Measurements from ENCODE around the gene ADAMTS4. TPM values are rescaled to one million over a fixed set of nuclear protein-coding genes. Genes with fewer than 3 reads are reported as not detected.
A peak's percentile ranks its signal among the peaks of the same experiment; 100 is the strongest.

The ADAMTS4 gene
- total RNA-seq, 2 donors from 2014 or later = 2.2 to 3.1 TPM

DNA sequence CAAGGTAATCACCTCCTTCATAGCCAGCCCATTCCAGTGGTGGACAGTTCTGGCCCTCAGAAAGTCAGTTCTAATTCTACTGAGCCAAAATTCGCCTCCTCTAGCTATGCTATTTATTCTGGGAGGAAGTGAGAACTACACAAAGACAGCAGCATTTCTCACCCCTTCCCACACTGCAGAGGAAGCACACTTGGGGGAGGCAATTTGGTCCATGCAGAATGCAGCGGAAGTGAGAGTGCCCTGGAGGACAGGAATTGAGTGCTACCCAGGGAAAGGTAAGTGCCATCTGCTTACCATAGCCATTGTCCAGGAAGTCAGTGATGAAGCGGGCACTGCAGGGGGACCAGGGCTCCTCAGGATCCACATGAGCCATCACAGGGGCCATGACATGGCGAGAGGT is 3.7 kb downstream of the ADAMTS4 start:
- Mint-ChIP-seq H3K4me1 (peaks cover 11% of the 10 kb centered on the region), H3K27ac (no peak overlapping the region)

DNA sequence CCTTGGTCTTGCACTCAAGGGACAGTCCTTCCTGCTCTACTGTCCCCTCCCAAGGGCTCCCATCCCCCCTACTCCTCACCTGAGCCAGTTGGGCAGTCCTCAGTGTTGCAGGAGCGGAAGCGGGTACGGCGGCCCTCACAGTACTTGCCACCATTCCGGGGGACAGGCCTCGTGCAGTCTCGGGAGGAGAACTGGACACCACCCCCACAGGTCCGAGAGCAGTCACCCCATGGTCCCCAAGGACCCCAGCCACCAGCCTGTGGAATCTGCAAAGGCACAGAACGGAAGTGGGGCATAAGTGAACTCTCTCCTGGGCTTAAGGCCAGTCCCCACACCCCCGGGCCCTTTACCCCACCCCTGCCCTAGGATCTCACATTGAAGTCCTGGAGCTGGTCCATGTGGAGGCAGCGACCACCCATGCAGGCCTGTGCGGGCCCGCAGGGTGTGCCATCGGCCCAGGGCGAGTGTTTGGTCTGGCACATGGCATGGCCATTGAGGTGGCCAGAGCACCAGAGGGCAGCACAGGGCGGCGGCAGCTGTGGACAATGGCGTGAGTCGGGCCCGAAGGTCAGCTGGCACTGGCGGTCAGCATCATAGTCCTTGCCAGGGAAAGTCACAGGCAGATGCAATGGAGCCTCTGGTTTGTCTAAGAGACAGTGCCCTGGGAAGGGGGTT is 5.2 kb downstream of the ADAMTS4 start:
- peak overlapping the region; percentile 34 for H3K27ac Mint-ChIP-seq
- H3K36me3 Mint-ChIP-seq (ENCODE audit: low read depth) = no peaks in the 10 kb centered on the region
- H3K9me3 Mint-ChIP-seq = no peaks in the 10 kb centered on the region
- peaks cover 11% of the 10 kb centered on the region for H3K4me1 Mint-ChIP-seq
- ATAC-seq (replicated peaks) = no peak
- H3K4me3 Mint-ChIP-seq = no peak overlapping the region
- H3K27me3 Mint-ChIP-seq = no peaks in the 10 kb centered on the region

More for the DNA sequence above, 3.7 kb downstream of the ADAMTS4 start:
- Mint-ChIP-seq H3K27me3 (no peaks in the 10 kb centered on the region), H3K4me3 (no peak overlapping the region), H3K9me3 (no peaks in the 10 kb centered on the region), H3K36me3 (ENCODE audit: low read depth) (no peaks in the 10 kb centered on the region)
- ATAC-seq (replicated peaks) = no peak

DNA sequence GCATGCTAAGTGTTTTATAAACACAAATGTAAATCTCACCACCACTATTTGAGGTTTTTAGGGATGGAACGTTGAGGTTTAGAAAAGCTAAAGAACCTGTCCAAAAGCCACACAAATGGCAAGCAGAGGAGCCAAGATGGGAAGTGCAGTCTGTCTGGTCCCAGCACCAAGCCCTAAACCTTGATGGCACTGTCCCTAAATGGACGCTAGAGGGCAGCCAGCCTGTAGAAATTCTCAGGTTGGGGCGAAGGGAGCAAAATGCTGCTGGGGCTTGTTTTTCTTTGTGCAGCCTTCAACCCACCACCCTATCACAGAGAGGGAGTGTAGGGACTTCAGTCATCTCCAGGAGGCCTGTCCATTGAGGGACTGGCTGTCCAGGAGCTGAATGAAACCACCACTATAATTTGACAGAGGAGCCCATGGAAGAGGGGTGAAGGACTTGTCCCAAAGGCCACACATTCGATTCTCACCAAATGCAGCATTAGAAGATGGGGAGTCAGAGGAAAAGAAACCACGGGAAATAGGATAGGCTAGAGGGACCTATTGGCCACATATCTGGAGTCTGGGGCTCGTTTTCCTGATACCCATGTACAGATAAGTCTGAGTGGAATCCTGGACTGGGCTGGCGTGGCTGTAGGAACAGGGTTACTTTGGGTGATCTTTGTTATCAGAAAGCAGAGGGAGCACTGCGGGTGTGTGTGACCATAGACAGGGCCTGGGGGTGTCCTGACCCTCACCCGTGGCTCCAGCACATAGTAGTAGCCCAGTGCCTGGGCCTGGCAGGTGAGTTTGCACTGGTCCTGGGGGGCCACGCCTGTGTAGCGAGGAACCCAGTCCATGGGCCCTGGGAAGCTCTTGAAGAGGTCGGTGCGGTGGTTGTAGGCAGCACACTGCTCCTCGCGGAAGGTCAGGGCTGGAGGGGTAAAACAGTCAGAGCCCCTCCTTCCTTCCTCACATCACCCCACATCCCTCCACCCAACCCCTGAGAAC is 6.1 kb downstream of the ADAMTS4 start:
- peak; percentile 96 for ATAC-seq (replicated peaks)
- Mint-ChIP-seq H3K27ac (peak overlapping the region; percentile 34), H3K27me3 (no peaks in the 10 kb centered on the region), H3K36me3 (ENCODE audit: low read depth) (no peaks in the 10 kb centered on the region), H3K4me3 (no peak overlapping the region), H3K9me3 (no peaks in the 10 kb centered on the region), H3K4me1 (peaks cover 16% of the 10 kb centered on the region)

DNA sequence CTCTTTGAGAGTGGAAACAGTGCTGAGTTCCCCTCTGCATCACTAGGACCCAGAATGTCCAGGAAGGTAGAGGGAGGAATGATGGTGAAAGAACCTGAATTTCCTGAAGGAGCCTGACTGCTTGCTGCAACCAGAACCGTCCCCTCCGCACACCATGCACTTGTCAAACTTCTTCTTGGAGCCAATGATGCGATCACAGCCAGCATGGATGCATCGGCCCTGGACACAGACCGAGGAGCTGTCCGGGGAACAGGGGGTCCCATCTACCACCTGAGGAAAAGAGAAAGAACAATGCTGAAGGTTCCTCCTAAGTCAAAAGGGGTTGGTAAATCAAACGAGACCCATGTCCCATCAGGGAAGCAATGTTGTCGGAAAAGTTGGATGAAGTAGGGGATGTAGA is 6.9 kb downstream of the ADAMTS4 start:
- ATAC-seq (replicated peaks) = no peak
- no peak overlapping the region for H3K27ac Mint-ChIP-seq
- H3K4me1 Mint-ChIP-seq = peaks cover 23% of the 10 kb centered on the region
- H3K36me3 Mint-ChIP-seq (ENCODE audit: low read depth) = no peaks in the 10 kb centered on the region
- H3K4me3 Mint-ChIP-seq = no peak overlapping the region
- no peaks in the 10 kb centered on the region for H3K9me3 Mint-ChIP-seq
- no peaks in the 10 kb centered on the region for H3K27me3 Mint-ChIP-seq

DNA sequence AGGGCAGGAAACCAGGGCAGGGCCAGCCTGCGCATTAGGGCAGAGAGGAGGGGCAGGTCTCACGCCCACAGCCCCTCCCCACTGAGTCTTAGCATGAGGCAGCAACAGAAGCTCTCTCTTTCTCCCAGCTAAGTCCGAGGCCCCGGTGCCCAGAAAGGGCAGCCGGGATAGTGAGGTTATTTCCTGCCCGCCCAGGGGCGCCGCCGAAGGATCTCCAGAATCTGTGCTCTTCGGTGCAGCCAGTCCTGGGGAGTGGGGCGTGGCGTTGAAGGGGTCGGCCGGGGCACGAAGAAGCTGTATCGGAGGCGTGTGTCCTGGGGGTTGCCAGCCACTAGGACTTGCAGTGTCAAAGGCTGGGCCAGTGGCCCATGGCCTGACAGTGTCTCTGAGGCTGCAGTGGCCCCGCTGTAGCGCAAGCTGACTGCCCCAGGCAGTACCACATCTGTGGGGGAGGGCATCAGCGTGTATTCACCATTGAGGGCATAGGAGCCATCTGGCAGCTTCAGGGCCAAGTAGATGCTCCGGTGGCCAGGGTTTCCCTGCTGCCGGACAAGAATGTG is 7.8 kb downstream of the ADAMTS4 start:
- H3K36me3 Mint-ChIP-seq (ENCODE audit: low read depth) = no peaks in the 10 kb centered on the region
- peak overlapping the region; percentile 20 for H3K27ac Mint-ChIP-seq
- no peaks in the 10 kb centered on the region for H3K9me3 Mint-ChIP-seq
- ATAC-seq (replicated peaks) = no peak
- H3K4me1 Mint-ChIP-seq = peaks cover 28% of the 10 kb centered on the region
- H3K4me3 Mint-ChIP-seq = no peak overlapping the region
- H3K27me3 Mint-ChIP-seq = no peaks in the 10 kb centered on the region

DNA sequence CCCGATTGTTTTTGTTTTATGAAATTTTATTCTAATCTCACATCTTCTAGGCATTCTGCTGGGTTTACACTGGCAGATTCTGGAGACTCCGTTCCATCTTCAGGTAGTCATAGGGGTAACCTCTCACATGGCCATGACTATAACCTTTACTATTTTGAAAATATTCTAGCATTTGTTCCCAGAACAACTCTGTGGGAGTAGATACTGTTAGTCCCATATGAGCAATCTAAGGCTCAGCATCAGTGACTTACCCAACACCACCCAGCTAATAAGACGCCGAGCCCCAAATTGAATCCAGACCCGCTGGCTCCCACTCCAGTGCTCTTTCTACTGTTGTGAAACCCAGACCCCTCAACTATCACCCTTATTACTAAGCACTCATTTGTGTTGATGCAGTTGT is 9.8 kb downstream of the ADAMTS4 start:
- Mint-ChIP-seq H3K36me3 (ENCODE audit: low read depth) (no peaks in the 10 kb centered on the region), H3K4me1 (peaks cover 45% of the 10 kb centered on the region), H3K9me3 (no peaks in the 10 kb centered on the region), H3K27ac (peak overlapping the region; percentile 28), H3K27me3 (no peaks in the 10 kb centered on the region), H3K4me3 (no peak overlapping the region)
- no peak for ATAC-seq (replicated peaks)

DNA sequence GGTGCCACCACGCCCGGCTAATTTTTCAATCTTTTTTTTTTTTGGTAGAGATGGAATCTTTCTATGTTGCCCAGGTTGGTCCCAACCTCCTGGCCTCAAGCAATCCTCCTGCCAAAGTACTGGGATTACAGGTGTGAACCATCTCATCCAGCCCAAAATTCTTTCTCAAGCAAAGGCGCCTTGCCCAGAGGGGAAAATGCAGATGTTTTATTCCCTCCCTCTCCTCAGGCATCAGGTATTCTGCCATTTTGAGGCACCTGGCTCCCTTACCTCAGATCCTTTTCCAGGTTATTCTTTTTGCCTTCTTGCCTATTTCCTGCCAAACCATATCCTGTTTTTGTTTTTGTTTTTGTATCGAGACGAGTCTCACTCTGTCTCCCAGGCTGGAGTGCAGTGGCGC is 10.5 kb downstream of the ADAMTS4 start:
- no peak for ATAC-seq (replicated peaks)
- no peaks in the 10 kb centered on the region for H3K9me3 Mint-ChIP-seq
- H3K4me1 Mint-ChIP-seq = peaks cover 48% of the 10 kb centered on the region
- H3K4me3 Mint-ChIP-seq = no peak overlapping the region
- H3K27ac Mint-ChIP-seq = peak overlapping the region; percentile 28
- no peaks in the 10 kb centered on the region for H3K27me3 Mint-ChIP-seq
- H3K36me3 Mint-ChIP-seq (ENCODE audit: low read depth) = no peaks in the 10 kb centered on the region

DNA sequence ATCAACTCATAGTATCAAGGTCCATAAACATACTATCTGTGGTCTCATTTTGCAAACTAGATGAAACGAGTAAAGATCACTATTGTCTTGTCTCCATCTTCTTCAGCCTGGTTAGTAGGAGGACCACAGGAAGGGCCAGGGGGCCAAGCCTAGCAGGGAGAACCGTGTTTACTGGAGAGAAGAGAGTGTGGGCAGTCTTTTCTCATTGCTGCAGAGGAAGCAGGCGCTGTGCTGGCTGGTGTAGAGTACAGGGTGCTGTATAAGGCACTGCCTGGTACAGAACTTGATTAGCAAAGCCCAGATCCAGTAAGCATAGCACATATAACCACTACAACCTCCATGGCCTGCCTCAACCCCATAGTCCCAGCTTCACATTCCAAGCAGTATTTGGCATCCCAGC is 11.5 kb downstream of the ADAMTS4 start:
- Mint-ChIP-seq H3K4me1 (peaks cover 51% of the 10 kb centered on the region), H3K36me3 (ENCODE audit: low read depth) (no peaks in the 10 kb centered on the region), H3K27me3 (no peaks in the 10 kb centered on the region), H3K9me3 (no peaks in the 10 kb centered on the region), H3K27ac (peak overlapping the region; percentile 85), H3K4me3 (peak overlapping the region; percentile 69)
- no peak for ATAC-seq (replicated peaks)

DNA sequence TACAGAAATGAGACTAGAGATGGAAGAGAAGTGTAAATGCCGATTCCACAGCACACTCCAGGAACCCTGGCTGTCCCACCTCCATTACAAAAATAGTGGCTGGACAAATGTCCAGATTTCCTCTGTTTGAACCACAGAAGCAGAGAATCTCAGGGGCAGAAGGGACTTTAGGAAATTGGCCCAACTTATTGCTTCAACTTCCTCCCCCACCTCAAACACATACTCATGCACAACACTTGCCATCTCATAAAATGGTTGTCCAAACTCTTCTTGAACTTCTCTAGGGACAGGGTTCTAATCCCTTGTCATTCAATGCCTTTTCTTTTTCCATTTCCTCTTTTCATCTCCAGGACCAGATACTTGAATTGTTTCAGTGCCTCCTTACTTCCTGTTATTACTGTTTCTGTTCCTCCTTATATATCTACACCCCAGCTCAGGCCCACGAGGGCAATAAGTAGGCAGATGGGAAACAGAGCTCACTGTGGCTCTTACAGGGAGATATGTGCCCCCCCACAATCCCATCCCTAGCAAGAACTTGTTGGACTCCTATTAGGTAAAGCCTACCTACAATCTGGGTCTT is 13.0 kb downstream of the ADAMTS4 start:
- no peaks in the 10 kb centered on the region for H3K36me3 Mint-ChIP-seq (ENCODE audit: low read depth)
- no peaks in the 10 kb centered on the region for H3K27me3 Mint-ChIP-seq
- no peaks in the 10 kb centered on the region for H3K9me3 Mint-ChIP-seq
- ATAC-seq (replicated peaks) = no peak
- peak overlapping the region; percentile 85 for H3K27ac Mint-ChIP-seq
- H3K4me1 Mint-ChIP-seq = peaks cover 57% of the 10 kb centered on the region
- peak overlapping the region; percentile 69 for H3K4me3 Mint-ChIP-seq

DNA sequence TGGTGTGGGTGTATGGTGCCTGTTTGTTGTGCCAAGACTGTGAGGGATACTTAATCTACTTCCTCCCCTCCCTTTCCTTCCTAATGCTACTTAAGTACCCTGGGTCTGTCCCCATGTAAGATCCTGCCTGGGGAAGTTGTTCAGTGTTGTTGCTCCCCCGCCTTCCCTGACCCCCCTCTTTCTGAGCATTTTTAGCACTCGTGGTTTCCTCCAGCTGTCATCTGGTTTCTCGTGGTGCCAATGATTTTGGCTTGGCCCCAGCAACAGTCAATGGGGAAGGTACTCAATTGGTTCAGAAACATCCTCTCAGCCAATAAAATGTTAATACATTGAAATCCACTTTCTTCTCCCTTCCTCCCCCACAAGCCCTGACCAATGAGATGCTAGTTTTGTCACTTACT is 13.6 kb downstream of the ADAMTS4 start:
- Mint-ChIP-seq H3K27ac (peak overlapping the region; percentile 85), H3K4me3 (peak overlapping the region; percentile 69), H3K9me3 (no peaks in the 10 kb centered on the region), H3K4me1 (peaks cover 62% of the 10 kb centered on the region), H3K27me3 (no peaks in the 10 kb centered on the region), H3K36me3 (ENCODE audit: low read depth) (no peaks in the 10 kb centered on the region)
- ATAC-seq (replicated peaks) = peak; percentile 71

DNA sequence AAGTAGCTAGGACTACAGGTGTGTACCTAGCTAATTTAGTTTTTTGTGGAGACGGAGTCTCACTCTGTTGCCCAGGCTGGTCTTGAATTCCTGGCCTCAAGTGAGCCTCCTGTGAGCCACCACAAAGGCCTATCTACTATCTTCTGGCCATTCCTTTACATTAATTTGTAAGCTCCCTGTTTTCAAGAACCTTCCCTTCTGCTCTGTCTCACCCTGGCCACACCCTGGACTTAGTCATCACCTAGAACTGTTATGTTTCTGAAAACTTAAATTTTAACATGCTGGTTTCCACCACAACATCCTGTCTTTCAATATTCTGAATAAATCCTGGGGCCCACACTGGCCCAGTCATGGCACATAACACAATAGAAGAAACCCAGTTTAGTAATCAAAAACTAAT is 16.6 kb downstream of the ADAMTS4 start:
- Mint-ChIP-seq H3K9me3 (no peaks in the 10 kb centered on the region), H3K36me3 (ENCODE audit: low read depth) (peaks cover 3% of the 10 kb centered on the region), H3K4me3 (peak overlapping the region; percentile 69), H3K27ac (peak overlapping the region; percentile 98), H3K27me3 (no peaks in the 10 kb centered on the region), H3K4me1 (peaks cover 50% of the 10 kb centered on the region)
- ATAC-seq (replicated peaks) = peak; percentile 82

DNA sequence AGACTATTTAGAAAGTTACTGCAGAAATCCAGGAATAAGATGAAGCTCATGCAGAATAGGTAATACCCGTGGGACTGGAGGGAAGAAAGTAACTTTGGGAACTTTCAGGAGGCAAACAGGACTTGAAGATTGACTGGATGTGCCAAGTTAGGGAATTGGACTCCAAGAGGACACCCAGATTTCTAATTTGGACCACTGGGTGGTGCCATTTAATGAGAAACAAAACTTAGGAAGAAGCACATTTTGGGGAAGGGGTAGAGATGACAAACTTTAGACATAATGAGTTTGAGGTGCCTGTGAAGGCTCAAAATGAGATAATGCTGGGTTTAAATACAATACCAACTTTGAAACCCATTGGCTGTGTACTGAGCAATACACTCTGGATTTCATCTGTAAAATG is 18.2 kb downstream of the ADAMTS4 start:
- Mint-ChIP-seq H3K4me3 (peak overlapping the region; percentile 44), H3K4me1 (peaks cover 48% of the 10 kb centered on the region), H3K36me3 (ENCODE audit: low read depth) (peaks cover 15% of the 10 kb centered on the region), H3K27me3 (no peaks in the 10 kb centered on the region), H3K9me3 (no peaks in the 10 kb centered on the region), H3K27ac (peak overlapping the region; percentile 98)
- no peak for ATAC-seq (replicated peaks)

DNA sequence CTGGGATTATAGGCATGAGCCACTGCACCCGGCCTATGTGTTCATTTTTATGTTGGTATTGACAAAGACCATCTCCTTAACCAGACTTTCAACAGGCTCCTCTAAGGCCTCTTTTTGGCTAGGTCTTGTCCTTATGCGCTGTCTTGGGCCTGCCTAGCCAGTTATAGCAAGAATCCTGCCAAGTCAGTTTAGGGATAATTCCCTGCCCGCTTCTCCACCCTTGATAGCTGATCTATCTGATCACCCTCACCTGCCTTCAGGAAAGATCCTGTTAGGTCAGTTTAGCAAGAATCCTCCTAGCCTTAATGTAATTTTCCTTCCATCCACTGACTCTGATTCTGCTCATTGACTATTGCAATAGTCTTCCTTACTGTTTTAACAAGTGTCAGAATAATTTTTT is 19.2 kb downstream of the ADAMTS4 start:
- H3K36me3 Mint-ChIP-seq (ENCODE audit: low read depth) = peaks cover 24% of the 10 kb centered on the region
- ATAC-seq (replicated peaks) = no peak
- peak overlapping the region; percentile 98 for H3K27ac Mint-ChIP-seq
- no peaks in the 10 kb centered on the region for H3K9me3 Mint-ChIP-seq
- H3K4me3 Mint-ChIP-seq = peak overlapping the region; percentile 44
- H3K4me1 Mint-ChIP-seq = peaks cover 49% of the 10 kb centered on the region
- no peaks in the 10 kb centered on the region for H3K27me3 Mint-ChIP-seq

DNA sequence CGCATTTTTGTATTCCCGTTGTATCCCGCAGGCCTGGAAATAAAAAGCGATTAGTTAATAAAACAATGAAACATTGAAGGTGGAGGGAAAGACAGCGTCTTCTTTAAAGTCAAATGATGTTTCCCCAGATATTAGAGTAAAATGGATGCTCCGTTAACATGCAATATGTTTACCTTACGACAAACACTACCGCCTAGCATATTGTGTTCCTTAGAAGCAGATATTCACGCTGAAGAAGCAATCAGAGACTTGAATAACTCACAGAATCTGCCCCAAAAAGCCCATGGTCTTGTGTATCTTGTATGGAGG is 21.0 kb downstream of the ADAMTS4 start:
- no peaks in the 10 kb centered on the region for H3K9me3 Mint-ChIP-seq

More for the DNA sequence above, 21.0 kb downstream of the ADAMTS4 start:
- Mint-ChIP-seq H3K27me3 (no peaks in the 10 kb centered on the region), H3K4me1 (peaks cover 46% of the 10 kb centered on the region), H3K4me3 (peak overlapping the region; percentile 99), H3K36me3 (ENCODE audit: low read depth) (peaks cover 43% of the 10 kb centered on the region), H3K27ac (peak overlapping the region; percentile 98)
- ATAC-seq (replicated peaks) = no peak

All from activated T-helper 17 cell treated with anti-CD3 and anti-CD28 coated beads, Interleukin-2, amount 50 U/mL, for 72 hours (primary cell).